DND-41 (cell line): Measurements from ENCODE around the gene LSM7.

Source experiments
- CTCF ChIP-seq: IDR thresholded peaks from 2 replicates; pipeline ENCODE4 v1.5.1; 2012; ENCODE audit warnings: borderline replicate concordance, low read length, moderate library complexity, mild to moderate bottlenecking; ENCODE audit not compliant: poor library complexity, severe bottlenecking; ENCODE audit errors: extremely low read depth
- EZH2 ChIP-seq: IDR thresholded peaks from 3 replicates; pipeline ENCODE4 v1.6.1; 2012; ENCODE audit warnings: borderline replicate concordance, low read depth, mild to moderate bottlenecking, moderate library complexity, low read length, inconsistent platforms; ENCODE audit not compliant: severe bottlenecking

DNA sequence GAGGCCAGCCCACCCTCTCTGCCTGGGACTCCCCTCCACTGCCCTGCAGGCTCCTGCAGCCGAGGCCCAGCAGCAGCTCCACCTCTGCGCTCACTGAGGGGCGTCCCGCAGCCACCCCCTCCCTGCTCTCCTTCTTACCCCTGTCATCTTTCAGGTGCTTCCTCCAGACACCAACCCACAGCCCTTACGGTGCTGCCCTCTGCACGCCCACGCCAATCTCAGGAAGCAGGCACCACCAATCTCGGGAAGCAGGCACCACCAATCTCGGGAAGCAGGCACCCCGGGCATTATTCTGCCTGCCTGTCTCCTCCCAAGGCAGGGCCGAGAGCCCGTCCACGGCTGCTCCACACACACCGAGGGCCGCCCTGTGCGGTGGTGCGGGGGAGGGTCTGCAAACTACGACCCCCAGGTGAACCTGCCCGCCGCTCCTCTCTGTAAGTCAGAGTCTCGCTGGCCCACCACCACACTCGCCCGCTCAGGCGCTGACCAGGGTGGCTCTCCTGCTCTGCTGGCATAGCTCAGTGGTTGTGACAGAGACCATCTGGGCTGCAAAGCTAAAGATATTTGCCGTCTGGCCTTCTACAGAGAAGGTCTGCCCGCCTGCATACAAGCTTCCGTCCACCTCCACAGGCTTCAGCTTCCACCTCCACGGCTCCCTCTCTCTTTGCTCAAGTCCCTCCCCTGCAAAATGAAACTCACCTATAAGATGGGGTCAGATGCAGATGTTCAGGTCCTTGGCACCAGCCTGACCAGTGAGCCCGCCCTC, 2.9 kb downstream of the LSM7 start:
- no peak for TF ChIP-seq CTCF
- TF ChIP-seq EZH2, result no peak
